NT2/D1 (cell line): Measurements from ENCODE around the gene LIN37.

Experiments used
- DNase-seq: peaks from one replicate; pipeline ENCODE4 v3.0.0-alpha.2; 2011; ENCODE audit warnings: low read depth, low spot score
- H3K27me3 ChIP-seq: 2 replicates; pipeline ENCODE4 v1.6.0; 2011; ENCODE audit warnings: mild to moderate bottlenecking; ENCODE audit not compliant: insufficient read length, insufficient read depth
- H3K36me3 ChIP-seq: 2 replicates; pipeline ENCODE4 v1.6.1; 2011; ENCODE audit warnings: mild to moderate bottlenecking, low read length, mixed read lengths; ENCODE audit not compliant: insufficient read depth, insufficient read length
- H3K4me1 ChIP-seq: 2 replicates; pipeline ENCODE4 v1.5.1; 2011; ENCODE audit not compliant: insufficient read depth, insufficient read length
- H3K4me3 ChIP-seq: 2 replicates; pipeline ENCODE4 v1.5.1; 2011; ENCODE audit warnings: low read depth; ENCODE audit not compliant: insufficient read length
- H3K9ac ChIP-seq: 2 replicates; pipeline ENCODE4 v1.6.0; 2011; ENCODE audit warnings: low read depth; ENCODE audit not compliant: insufficient read length
- H3K9me3 ChIP-seq: 2 replicates; pipeline ENCODE4 v1.5.1; 2011; ENCODE audit warnings: mild to moderate bottlenecking, low read length; ENCODE audit not compliant: insufficient read depth
- SUZ12 ChIP-seq: IDR thresholded peaks from 2 replicates; pipeline ENCODE4 v1.6.1; 2011; ENCODE audit not compliant: insufficient read length, insufficient read depth; ENCODE audit errors: extremely low read depth
- YY1 ChIP-seq: IDR thresholded peaks from 2 replicates; pipeline ENCODE4 v1.6.1; 2011; ENCODE audit not compliant: insufficient read length, insufficient read depth
- ZNF274 ChIP-seq: IDR thresholded peaks from 2 replicates; pipeline ENCODE4 v1.6.1; 2011; ENCODE audit warnings: mild to moderate bottlenecking, low read depth, low read length

Gene LIN37

DNA sequence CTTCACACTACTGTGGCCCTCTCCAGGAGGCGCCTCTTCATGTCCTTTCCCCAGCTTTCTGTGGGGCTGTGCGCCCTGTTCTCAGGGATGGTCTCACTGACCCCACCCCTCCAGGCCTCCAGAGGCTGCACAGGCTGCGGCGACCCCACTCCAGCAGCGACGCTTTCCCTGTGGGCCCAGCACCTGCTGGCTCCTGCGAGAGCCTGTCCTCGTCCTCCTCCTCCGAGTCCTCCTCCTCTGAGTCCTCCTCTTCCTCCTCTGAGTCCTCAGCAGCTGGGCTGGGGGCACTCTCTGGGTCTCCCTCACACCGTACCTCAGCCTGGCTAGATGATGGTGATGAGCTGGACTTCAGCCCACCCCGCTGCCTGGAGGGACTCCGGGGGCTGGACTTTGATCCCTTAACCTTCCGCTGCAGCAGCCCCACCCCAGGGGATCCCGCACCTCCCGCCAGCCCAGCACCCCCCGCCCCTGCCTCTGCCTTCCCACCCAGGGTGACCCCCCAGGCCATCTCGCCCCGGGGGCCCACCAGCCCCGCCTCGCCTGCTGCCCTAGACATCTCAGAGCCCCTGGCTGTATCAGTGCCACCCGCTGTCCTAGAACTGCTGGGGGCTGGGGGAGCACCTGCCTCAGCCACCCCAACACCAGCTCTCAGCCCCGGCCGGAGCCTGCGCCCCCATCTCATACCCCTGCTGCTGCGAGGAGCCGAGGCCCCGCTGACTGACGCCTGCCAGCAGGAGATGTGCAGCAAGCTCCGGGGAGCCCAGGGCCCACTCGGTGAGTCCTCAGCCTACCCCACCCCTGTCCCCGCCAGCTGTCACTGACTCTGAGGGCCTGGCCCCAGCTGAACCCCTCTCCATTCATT is 38.2 kb downstream of the LIN37 start:
- no peaks in the 10 kb centered on the region for H3K36me3 ChIP-seq
- no peaks in the 10 kb centered on the region for H3K27me3 ChIP-seq
- no peak for DNase-seq

DNA sequence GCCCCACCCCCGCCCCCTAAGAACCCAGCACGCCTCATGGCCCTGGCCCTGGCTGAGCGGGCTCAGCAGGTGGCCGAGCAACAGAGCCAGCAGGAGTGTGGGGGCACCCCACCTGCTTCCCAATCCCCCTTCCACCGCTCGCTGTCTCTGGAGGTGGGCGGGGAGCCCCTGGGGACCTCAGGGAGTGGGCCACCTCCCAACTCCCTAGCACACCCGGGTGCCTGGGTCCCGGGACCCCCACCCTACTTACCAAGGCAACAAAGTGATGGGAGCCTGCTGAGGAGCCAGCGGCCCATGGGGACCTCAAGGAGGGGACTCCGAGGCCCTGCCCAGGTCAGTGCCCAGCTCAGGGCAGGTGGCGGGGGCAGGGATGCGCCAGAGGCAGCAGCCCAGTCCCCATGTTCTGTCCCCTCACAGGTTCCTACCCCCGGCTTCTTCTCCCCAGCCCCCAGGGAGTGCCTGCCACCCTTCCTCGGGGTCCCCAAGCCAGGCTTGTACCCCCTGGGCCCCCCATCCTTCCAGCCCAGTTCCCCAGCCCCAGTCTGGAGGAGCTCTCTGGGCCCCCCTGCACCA is 38.9 kb downstream of the LIN37 start:
- DNase-seq: no peak
- Histone ChIP-seq H3K4me1 (peaks cover 24% of the 10 kb centered on the region), H3K36me3 (no peaks in the 10 kb centered on the region), H3K9me3 (no peaks in the 10 kb centered on the region), H3K27me3 (no peaks in the 10 kb centered on the region), H3K4me3 (no peak overlapping the region), H3K9ac (no peak overlapping the region)
- no peak for TF ChIP-seq YY1
- no peak for TF ChIP-seq SUZ12
- TF ChIP-seq ZNF274: no peak

More for the DNA sequence above, 38.2 kb downstream of the LIN37 start:
- no peak overlapping the region for H3K4me3 ChIP-seq
- H3K9ac ChIP-seq: no peak overlapping the region
- TF ChIP-seq YY1 (no peak), SUZ12 (no peak), ZNF274 (no peak)
- no peaks in the 10 kb centered on the region for H3K9me3 ChIP-seq
- peaks cover 23% of the 10 kb centered on the region for H3K4me1 ChIP-seq

GRCh38 chr19:35788205-35788960 is 40.0 kb downstream of the LIN37 start:
- TF ChIP-seq SUZ12 (no peak), YY1 (no peak), ZNF274 (no peak)
- Histone ChIP-seq H3K9me3 (no peaks in the 10 kb centered on the region), H3K9ac (no peak overlapping the region), H3K36me3 (no peaks in the 10 kb centered on the region), H3K4me1 (peaks cover 24% of the 10 kb centered on the region), H3K27me3 (no peaks in the 10 kb centered on the region), H3K4me3 (no peak overlapping the region)
- DNase-seq: no peak

GRCh38 chr19:35789195-35789977 is 41.0 kb downstream of the LIN37 start:
- no peak for DNase-seq
- no peaks in the 10 kb centered on the region for H3K27me3 ChIP-seq
- TF ChIP-seq YY1 (no peak), SUZ12 (no peak), ZNF274 (no peak)
- H3K4me1 ChIP-seq: peaks cover 22% of the 10 kb centered on the region
- H3K36me3 ChIP-seq: no peaks in the 10 kb centered on the region
- no peak overlapping the region for H3K4me3 ChIP-seq
- no peak overlapping the region for H3K9ac ChIP-seq
- no peaks in the 10 kb centered on the region for H3K9me3 ChIP-seq

GRCh38 chr19:35789978-35790944 is 41.9 kb downstream of the LIN37 start:
- H3K9me3 ChIP-seq: no peaks in the 10 kb centered on the region
- H3K9ac ChIP-seq: no peak overlapping the region
- DNase-seq: no peak
- H3K4me3 ChIP-seq: no peak overlapping the region
- no peaks in the 10 kb centered on the region for H3K27me3 ChIP-seq
- no peaks in the 10 kb centered on the region for H3K36me3 ChIP-seq
- H3K4me1 ChIP-seq: peaks cover 20% of the 10 kb centered on the region
- no peak for TF ChIP-seq SUZ12
- no peak for TF ChIP-seq YY1
- no peak for TF ChIP-seq ZNF274
